H1 (cell line): Measurements from ENCODE around the gene STARD13.

Experiments used
- BACH1 ChIP-seq: IDR thresholded peaks from 2 replicates; pipeline ENCODE4 v1.6.1; 2012; ENCODE audit warnings: low read length, improper control_type of control experiment
- CBX5 ChIP-seq: fragments of 300-800, 300-1000 bp; sonication (generic); IDR thresholded peaks from 2 replicates; pipeline ENCODE4 v1.7.1; 2016; ENCODE audit warnings: antibody characterized with exemption, low read length, low read depth
- EZH2 ChIP-seq: fragments of 200-600 bp; sonication (generic); IDR thresholded peaks from 2 replicates; pipeline ENCODE4 v1.7.1; 2012; ENCODE audit warnings: low read depth, mild to moderate bottlenecking, moderate library complexity, low read length, inconsistent platforms; ENCODE audit not compliant: severe bottlenecking
- GTF2F1 ChIP-seq: IDR thresholded peaks from 2 replicates; pipeline ENCODE4 v1.6.1; 2012; ENCODE audit warnings: low read depth, low read length, improper control_type of control experiment, borderline replicate concordance
- HDAC2 ChIP-seq, 2 experiments: fragments of 300-600 bp in 1 of 2; sonication (generic) in 1 of 2; IDR thresholded peaks; 2 replicates each; pipeline ENCODE4 v1.6.1; 2011 to 2012; ENCODE audit warnings: low read depth in 2 of 2, low read length in 2 of 2, mild to moderate bottlenecking in 2 of 2, moderate library complexity in 2 of 2, borderline replicate concordance in 1 of 2, inconsistent platforms in 1 of 2
- TAF7 ChIP-seq: optimal IDR thresholded peaks from 2 replicates; pipeline ENCODE3; 2011; ENCODE audit warnings: low read depth, mild to moderate bottlenecking, inconsistent platforms, low read length, moderate library complexity, borderline replicate concordance
- TF ChIP-seq, protein P1 (sequence below), 3 experiments: IDR thresholded peaks; 1 replicate in 2 of 3; 2 replicates in 1 of 3; pipeline versions ENCODE4 v1.5.1 to v1.6.1; 2011; ENCODE audit warnings: low read length in 3 of 3, mild to moderate bottlenecking in 3 of 3, inconsistent platforms in 2 of 3, low read depth in 1 of 3, moderate library complexity in 1 of 3; ENCODE audit not compliant: insufficient read depth in 1 of 3; ENCODE audit errors: control extremely low read depth in 1 of 3

DNA sequence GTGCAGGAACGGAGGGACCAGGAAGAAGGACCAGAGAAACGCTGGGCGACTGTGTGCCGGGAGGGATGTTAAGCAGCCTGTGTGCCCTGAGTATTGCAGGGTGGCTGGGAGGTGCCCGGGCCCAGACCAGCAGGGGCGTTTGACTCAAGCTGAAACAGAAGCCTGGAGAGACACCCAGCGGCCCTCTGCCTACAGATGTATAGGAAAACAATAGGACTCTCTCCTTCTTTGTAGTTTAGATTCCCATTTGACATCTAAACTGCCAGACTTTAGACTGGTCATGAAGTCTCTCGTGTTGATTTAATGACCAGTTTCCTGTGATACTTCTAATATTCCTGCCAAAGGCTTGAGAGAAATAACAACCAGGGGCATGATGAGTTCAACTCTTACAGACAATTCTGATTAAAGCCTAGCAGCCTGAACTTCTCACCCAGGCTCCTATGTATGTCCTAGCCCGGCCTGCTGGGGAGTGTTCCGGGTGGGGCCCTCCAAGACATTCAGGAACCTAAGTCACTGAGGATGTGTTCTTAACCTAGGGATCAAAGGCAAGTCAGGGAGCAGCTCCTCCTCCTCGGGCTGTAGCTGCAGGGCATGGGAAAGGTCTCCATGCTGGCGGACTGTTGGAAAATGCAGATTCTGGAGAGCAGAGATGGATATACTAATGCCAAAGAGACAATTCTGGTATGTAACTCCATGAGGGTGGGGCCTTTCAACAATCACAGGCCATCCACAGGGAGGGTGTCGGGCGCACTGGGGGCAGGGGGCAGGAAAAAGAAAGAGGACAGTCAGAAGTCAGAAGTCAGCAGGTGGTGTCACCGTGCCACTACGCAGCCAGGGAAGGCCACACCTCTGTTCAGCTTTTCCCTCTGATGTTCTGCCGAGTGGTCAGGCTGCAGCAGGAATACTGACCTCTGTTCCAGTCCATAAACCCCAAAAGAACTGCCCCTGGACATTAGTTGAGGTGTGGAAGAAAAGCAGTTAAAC lies 131.8 kb downstream of the STARD13 start:
- TF ChIP-seq TAF7 (no peak), EZH2 (no peak), HDAC2 (IDR thresholded peaks at IDR 0.05; ENCODE audit: borderline replicate concordance in 1 of 2, low read depth in 2 of 2, low read length in 2 of 2) (no peak), GTF2F1 (no peak), BACH1 (no peak), CBX5 (no peak)
- TF ChIP-seq, protein P1, sequence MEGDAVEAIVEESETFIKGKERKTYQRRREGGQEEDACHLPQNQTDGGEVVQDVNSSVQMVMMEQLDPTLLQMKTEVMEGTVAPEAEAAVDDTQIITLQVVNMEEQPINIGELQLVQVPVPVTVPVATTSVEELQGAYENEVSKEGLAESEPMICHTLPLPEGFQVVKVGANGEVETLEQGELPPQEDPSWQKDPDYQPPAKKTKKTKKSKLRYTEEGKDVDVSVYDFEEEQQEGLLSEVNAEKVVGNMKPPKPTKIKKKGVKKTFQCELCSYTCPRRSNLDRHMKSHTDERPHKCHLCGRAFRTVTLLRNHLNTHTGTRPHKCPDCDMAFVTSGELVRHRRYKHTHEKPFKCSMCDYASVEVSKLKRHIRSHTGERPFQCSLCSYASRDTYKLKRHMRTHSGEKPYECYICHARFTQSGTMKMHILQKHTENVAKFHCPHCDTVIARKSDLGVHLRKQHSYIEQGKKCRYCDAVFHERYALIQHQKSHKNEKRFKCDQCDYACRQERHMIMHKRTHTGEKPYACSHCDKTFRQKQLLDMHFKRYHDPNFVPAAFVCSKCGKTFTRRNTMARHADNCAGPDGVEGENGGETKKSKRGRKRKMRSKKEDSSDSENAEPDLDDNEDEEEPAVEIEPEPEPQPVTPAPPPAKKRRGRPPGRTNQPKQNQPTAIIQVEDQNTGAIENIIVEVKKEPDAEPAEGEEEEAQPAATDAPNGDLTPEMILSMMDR (IDR thresholded peaks at IDR 0.05; ENCODE audit: control extremely low read depth in 1 of 3, insufficient read depth in 1 of 3, low read depth in 1 of 3, low read length in 3 of 3): no peak
